MCF 10A (cell line): ENCODE data around the gene FOXA2. TPM values are rescaled to one million over a fixed set of nuclear protein-coding genes. Genes with fewer than 3 reads are reported as not detected.

ENCODE experiments used
- BruUV-seq: library from RNA; stranded (reverse); fragments of 400-500 nt; replicated peaks from 2 replicates; lab custom pipeline; 2021; lab: Mats Ljungman, UMichigan
- CTCF ChIA-PET: fragments of 300-600 bp; sonication (Branson Sonifier 250); formaldehyde crosslinking; extraction: SDS; loops from one replicate; lab custom pipeline; 2021; ENCODE audit warnings: antibody characterized with exemption, inconsistent platforms; lab: Yijun Ruan, JAX
- POLR2A ChIA-PET: fragments of 300-600, 350-650 bp; sonication (Branson Sonifier 250); formaldehyde crosslinking; extraction: SDS; loops from one replicate; lab custom pipeline; 2020; ENCODE audit warnings: antibody characterized with exemption, inconsistent platforms; lab: Yijun Ruan, JAX
- DNase-seq: peaks from one replicate; pipeline ENCODE4 v3.0.0-alpha.2; 2018; ENCODE audit not compliant: unreplicated experiment
- H3K27ac Mint-ChIP-seq: one replicate; pipeline ENCODE4 v1.8.0; 2022; ENCODE audit warnings: mild to moderate bottlenecking, low read depth, mixed read lengths; ENCODE audit not compliant: unreplicated experiment
- H3K27me3 Mint-ChIP-seq: one replicate; pipeline ENCODE4 v1.8.0; 2022; ENCODE audit warnings: mixed read lengths; ENCODE audit not compliant: insufficient read depth, unreplicated experiment
- H3K36me3 Mint-ChIP-seq: one replicate; pipeline ENCODE4 v1.8.0; 2022; ENCODE audit warnings: mild to moderate bottlenecking, moderate library complexity, mixed read lengths; ENCODE audit not compliant: insufficient read depth, unreplicated experiment
- H3K4me1 Mint-ChIP-seq: one replicate; pipeline ENCODE4 v1.8.0; 2022; ENCODE audit warnings: mixed read lengths; ENCODE audit not compliant: insufficient read depth, unreplicated experiment
- H3K4me3 Mint-ChIP-seq: one replicate; pipeline ENCODE4 v1.8.0; 2022; ENCODE audit warnings: mild to moderate bottlenecking, moderate library complexity, mixed read lengths; ENCODE audit not compliant: unreplicated experiment
- H3K9me3 Mint-ChIP-seq: one replicate; pipeline ENCODE4 v1.8.0; 2022; ENCODE audit warnings: mixed read lengths; ENCODE audit not compliant: unreplicated experiment
- intact Hi-C: fragments of 100-400 bp; cut with micrococcal nuclease; formaldehyde crosslinking; loops from 2 replicates; pipeline ENCODE4 v1.14.1; 2022
- total RNA-seq: library from RNA; stranded (reverse); gene quantifications from 2 replicates; pipeline ENCODE4 v1.2.3, GENCODE V29; 2022
- TF ChIP-seq, protein P1 (sequence below): fragments of 200-600 bp; IDR thresholded peaks from one replicate; pipeline ENCODE4 v1.8.0; 2022; ENCODE audit warnings: antibody characterized with exemption, mild to moderate bottlenecking; ENCODE audit not compliant: unreplicated experiment

FOXA2 gene
- total RNA-seq, 1 experiment from 2014 or later, result 1.1 TPM

DNA sequence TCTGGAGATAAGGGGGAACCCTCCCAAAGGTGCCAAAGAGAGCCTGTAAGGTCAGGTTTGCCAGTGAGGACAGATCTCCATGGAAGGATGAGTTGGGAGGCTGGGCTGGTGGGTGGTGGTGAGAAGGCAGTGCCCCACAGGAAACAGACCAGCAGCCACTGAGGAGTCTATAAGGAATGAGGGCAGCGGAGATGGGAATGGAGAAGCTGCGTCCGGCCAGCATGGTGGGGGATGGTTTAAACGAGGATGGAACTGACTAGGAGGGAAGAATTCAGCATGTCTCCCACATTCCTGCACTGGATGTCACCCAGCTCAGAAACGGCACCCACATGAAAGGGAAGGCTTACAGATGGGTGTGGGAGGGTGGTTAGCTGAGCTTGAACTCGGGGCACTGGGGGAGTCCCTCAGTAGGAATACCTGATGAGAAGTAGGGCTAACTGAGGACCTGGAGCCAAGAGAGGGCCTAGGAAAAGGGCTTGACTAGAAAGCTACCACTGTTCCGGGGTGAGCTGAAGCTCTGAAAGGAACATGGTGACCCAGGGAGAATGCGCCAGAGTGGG is 53.2 kb downstream of the FOXA2 start:
- CTCF ChIA-PET, result interaction anchor here (0.6 to 0.8 kb wide), 2 partner anchors 11 to 20 kb away, joined by 3 to 4 read pairs; no protein-coding TSS in a partner anchor
- Mint-ChIP-seq H3K4me3 (no peak overlapping the region), H3K36me3 (no peaks in the 10 kb centered on the region), H3K4me1 (no peaks in the 10 kb centered on the region), H3K27me3 (peaks cover 13% of the 10 kb centered on the region), H3K27ac (no peak overlapping the region), H3K9me3 (no peaks in the 10 kb centered on the region)
- no peak for DNase-seq
- no TSS peak for BruUV-seq
- TF ChIP-seq, protein P1, sequence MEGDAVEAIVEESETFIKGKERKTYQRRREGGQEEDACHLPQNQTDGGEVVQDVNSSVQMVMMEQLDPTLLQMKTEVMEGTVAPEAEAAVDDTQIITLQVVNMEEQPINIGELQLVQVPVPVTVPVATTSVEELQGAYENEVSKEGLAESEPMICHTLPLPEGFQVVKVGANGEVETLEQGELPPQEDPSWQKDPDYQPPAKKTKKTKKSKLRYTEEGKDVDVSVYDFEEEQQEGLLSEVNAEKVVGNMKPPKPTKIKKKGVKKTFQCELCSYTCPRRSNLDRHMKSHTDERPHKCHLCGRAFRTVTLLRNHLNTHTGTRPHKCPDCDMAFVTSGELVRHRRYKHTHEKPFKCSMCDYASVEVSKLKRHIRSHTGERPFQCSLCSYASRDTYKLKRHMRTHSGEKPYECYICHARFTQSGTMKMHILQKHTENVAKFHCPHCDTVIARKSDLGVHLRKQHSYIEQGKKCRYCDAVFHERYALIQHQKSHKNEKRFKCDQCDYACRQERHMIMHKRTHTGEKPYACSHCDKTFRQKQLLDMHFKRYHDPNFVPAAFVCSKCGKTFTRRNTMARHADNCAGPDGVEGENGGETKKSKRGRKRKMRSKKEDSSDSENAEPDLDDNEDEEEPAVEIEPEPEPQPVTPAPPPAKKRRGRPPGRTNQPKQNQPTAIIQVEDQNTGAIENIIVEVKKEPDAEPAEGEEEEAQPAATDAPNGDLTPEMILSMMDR, result no peak
- POLR2A ChIA-PET, result interaction anchor here (0.6 kb wide), 1 partner anchor 11 kb away, joined by 3 read pairs; no protein-coding TSS in a partner anchor
- intact Hi-C loops, result no loop called here
